Chondrocyte (in vitro differentiated cells): ENCODE measurements around the gene SLC25A25. TPM values are rescaled to one million over a fixed set of nuclear protein-coding genes. Genes with fewer than 3 reads are reported as not detected.

ENCODE experiments used
- DNase-seq: peaks from one replicate; pipeline ENCODE4 v3.0.0; 2021; ENCODE audit warnings: mixed read lengths, low spot score
- H3K27ac Mint-ChIP-seq: one replicate; pipeline ENCODE4 v1.8.0; 2021; ENCODE audit warnings: mild to moderate bottlenecking, moderate library complexity, mixed read lengths; ENCODE audit not compliant: unreplicated experiment
- H3K27me3 Mint-ChIP-seq: 2 replicates; pipeline ENCODE4 v1.8.0; 2021; ENCODE audit warnings: low read depth, mixed read lengths
- H3K36me3 Mint-ChIP-seq: 2 replicates; pipeline ENCODE4 v1.8.0; 2021; ENCODE audit warnings: low read depth, mixed read lengths
- H3K4me1 Mint-ChIP-seq: 2 replicates; pipeline ENCODE4 v1.8.0; 2021; ENCODE audit warnings: low read depth, mild to moderate bottlenecking, mixed read lengths
- H3K4me3 Mint-ChIP-seq: one replicate; pipeline ENCODE4 v1.8.0; 2021; ENCODE audit warnings: mild to moderate bottlenecking, moderate library complexity, mixed read lengths; ENCODE audit not compliant: unreplicated experiment
- H3K9me3 Mint-ChIP-seq: 2 replicates; pipeline ENCODE4 v1.8.0; 2021; ENCODE audit warnings: low read depth, mixed read lengths
- total RNA-seq: library from RNA; stranded (reverse); gene quantifications from 3 replicates; pipeline ENCODE4 v1.2.1, GENCODE V29; 2021
- TF ChIP-seq, protein P1 (sequence below): fragments of 200-600 bp; sonication (generic); IDR thresholded peaks from 2 replicates; pipeline ENCODE4 v1.5.0; 2021; ENCODE audit warnings: antibody characterized with exemption, mild to moderate bottlenecking, moderate library complexity

SLC25A25 gene
- total RNA-seq, 1 donor from 2014 or later, result 17.6 TPM

DNA sequence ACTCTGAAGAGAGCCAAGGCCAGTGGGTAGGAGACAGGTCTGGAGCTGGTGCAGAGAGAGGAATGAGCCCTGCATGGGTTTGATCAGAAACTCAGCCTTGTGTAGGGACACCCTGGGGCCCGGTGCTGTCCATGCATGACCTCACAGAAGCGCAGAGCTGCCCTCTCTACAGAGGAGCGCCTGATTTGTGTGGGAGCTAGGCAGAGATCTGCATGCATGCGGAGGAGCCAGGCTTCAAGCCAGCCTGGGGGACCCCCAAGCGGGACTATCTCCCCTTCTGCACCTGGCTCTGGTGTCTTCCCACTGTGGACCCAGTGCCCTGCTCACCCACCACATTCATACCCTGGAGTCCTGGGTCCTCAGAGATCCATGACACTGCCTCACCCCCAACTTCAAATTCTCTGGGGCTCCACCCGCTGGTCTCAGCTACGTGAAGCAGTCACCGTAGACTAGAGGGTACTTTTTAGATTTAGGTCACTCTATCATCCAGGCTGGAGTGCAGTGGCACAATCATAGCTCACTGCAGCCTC, 78.6 kb downstream of the SLC25A25 start:
- Mint-ChIP-seq H3K27me3 (no peaks in the 10 kb centered on the region), H3K9me3 (no peaks in the 10 kb centered on the region), H3K4me3 (no peak overlapping the region), H3K27ac (no peak overlapping the region), H3K4me1 (peaks cover 4% of the 10 kb centered on the region), H3K36me3 (no peaks in the 10 kb centered on the region)
- DNase-seq, result peak; percentile 59
- TF ChIP-seq, protein P1, sequence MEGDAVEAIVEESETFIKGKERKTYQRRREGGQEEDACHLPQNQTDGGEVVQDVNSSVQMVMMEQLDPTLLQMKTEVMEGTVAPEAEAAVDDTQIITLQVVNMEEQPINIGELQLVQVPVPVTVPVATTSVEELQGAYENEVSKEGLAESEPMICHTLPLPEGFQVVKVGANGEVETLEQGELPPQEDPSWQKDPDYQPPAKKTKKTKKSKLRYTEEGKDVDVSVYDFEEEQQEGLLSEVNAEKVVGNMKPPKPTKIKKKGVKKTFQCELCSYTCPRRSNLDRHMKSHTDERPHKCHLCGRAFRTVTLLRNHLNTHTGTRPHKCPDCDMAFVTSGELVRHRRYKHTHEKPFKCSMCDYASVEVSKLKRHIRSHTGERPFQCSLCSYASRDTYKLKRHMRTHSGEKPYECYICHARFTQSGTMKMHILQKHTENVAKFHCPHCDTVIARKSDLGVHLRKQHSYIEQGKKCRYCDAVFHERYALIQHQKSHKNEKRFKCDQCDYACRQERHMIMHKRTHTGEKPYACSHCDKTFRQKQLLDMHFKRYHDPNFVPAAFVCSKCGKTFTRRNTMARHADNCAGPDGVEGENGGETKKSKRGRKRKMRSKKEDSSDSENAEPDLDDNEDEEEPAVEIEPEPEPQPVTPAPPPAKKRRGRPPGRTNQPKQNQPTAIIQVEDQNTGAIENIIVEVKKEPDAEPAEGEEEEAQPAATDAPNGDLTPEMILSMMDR, result no peak

DNA sequence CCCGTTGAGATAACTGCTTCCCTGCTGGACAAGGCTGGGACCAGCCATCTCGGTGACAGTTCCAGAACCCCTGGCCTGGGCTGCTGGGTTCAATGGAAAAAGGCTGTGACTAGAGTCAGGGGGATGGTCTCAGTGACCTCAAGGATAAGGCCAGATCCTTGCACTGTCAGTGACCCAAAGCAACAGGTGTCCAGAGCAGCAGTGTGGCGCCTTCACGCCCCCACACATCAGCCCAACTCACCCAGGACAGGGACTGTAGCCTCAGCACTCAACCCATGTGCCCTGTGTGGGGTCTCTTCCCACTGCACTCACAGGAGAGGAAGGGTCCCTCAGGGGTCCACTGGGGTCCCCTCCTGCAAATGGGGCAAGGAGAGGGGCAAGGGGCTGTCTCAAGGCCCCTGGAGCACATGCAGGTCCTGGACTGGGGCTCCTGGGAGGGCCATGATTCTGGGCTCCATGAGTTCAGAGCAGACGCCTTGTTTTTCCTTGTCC, 80.5 kb downstream of the SLC25A25 start:
- Mint-ChIP-seq H3K27me3 (no peaks in the 10 kb centered on the region), H3K4me1 (peaks cover 4% of the 10 kb centered on the region), H3K27ac (no peak overlapping the region), H3K9me3 (no peaks in the 10 kb centered on the region), H3K4me3 (no peak overlapping the region), H3K36me3 (no peaks in the 10 kb centered on the region)
- no peak for DNase-seq
- TF ChIP-seq, protein P1, result no peak

DNA sequence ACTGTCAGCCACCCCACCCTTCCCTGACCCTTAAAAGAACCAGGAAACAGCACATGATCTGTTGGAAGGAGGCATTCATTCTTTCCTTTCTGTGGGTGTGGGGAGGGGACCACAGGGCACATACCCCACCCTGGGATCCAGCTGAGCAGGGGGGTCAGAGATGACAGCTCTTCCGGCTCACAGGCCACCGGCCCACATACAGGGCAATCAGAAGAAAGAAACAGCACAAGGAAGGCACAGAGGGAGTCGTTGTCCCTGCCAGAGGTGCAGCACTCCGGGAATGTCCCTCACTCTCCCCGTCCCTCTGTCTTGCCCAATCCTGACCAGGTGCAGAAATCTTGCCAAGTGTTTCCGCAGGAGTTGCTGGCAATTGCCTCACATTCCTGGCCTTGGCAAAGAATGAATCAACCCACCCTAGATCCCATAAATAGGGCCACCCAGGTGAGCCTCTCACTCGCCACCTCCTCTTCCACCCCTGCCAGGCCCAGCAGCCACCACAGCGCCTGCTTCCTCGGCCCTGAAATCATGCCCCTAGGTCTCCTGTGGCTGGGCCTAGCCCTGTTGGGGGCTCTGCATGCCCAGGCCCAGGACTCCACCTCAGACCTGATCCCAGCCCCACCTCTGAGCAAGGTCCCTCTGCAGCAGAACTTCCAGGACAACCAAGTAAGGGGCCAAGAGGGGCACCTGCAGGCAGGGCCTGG, 81.1 kb downstream of the SLC25A25 start, which contains the start of gene LCN2:
Gene LCN2, plus strand, starts transcription at position 453 of the 701 bp plus-strand sequence. Its CDS starts 73 bp downstream, at position 526.
- Mint-ChIP-seq H3K27ac (no peak within 1 kb of the TSS), H3K36me3 (no peaks in the 10 kb centered on the region), H3K27me3 (no peaks in the 10 kb centered on the region), H3K9me3 (no peaks in the 10 kb centered on the region), H3K4me3 (no peak within 1 kb of the TSS), H3K4me1 (peaks cover 4% of the 10 kb centered on the region)
- TF ChIP-seq, protein P1, result no peak
- DNase-seq, result peak; percentile 63

DNA sequence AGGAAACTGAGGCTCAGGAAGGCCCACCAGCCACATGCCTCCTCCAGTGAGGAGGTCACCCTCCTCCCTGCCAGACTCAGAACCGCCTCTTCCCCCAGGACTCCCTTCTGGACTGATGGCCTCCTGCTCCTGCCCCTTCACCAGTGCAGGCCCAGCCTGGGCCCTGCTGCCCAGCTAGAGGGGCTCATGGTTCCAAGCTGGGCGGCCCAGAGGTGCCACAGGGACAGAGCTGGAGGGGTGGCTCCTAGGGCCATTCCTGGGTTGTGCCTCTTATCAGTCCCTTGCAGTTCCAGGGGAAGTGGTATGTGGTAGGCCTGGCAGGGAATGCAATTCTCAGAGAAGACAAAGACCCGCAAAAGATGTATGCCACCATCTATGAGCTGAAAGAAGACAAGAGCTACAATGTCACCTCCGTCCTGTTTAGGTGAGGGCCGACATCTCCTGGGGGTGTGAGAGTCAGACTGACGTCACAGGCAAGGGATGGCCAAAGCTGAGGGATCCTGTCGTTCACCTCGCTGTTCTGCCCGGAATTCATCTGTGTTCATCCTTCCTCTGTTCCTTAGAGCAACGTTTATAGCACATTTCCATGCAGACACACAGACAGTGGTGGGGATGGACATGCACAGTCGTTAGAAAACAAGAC, 82.0 kb downstream of the SLC25A25 start:
- peaks cover 4% of the 10 kb centered on the region for H3K4me1 Mint-ChIP-seq
- TF ChIP-seq, protein P1, result no peak
- H3K4me3 Mint-ChIP-seq, result no peak overlapping the region
- H3K9me3 Mint-ChIP-seq, result no peaks in the 10 kb centered on the region
- no peaks in the 10 kb centered on the region for H3K36me3 Mint-ChIP-seq
- no peaks in the 10 kb centered on the region for H3K27me3 Mint-ChIP-seq
- H3K27ac Mint-ChIP-seq, result no peak overlapping the region
- peak; percentile 76 for DNase-seq

DNA sequence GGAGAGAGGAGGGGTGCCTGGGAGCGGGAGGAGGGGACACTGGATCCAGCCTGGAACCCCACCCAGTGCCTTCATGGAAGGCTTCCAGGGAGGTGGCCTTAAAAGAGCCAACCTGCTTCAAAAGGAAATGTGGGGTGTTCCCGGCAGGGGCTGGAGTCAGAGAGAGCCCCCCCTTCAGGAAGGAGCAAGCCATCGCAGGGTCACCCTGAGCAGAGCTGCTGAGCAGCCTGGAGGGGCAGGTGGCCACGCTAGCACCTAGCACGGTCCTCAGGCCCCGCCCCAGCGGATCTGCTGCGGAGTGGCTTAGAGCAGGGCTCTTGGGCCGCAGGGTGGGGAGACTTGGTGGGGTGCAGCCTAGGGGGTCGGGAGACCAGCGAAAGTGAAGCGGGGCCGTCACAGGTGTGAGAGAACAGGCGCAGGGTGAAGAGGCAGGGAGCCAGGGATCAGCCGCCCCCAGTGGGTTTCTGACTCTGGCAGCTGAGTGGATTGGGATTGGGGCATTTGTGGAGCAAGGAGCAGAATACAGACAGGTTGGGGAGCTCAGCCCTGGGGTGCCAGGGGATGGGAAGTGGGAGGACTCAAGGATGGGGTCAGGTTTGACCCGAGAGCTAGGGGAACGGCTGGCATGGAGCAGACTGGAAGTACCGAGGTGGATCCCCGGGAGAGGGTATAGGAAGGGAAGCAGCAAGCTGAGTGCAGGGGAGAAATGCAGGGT, 82.7 kb downstream of the SLC25A25 start:
- Mint-ChIP-seq H3K27ac (no peak overlapping the region), H3K36me3 (no peaks in the 10 kb centered on the region), H3K9me3 (no peaks in the 10 kb centered on the region), H3K4me3 (no peak overlapping the region), H3K4me1 (peaks cover 4% of the 10 kb centered on the region), H3K27me3 (no peaks in the 10 kb centered on the region)
- peak; percentile 90 for DNase-seq
- TF ChIP-seq, protein P1, result peak; percentile 28
